GM12801 (cell line): ENCODE results near the gene PRKX.

Source experiments
- TF ChIP-seq, protein P1 (sequence below): IDR thresholded peaks from one replicate; pipeline ENCODE4 v1.5.1; 2011; ENCODE audit warnings: control low read depth; ENCODE audit not compliant: insufficient read length; ENCODE audit errors: extremely low read depth

PRKX gene

DNA sequence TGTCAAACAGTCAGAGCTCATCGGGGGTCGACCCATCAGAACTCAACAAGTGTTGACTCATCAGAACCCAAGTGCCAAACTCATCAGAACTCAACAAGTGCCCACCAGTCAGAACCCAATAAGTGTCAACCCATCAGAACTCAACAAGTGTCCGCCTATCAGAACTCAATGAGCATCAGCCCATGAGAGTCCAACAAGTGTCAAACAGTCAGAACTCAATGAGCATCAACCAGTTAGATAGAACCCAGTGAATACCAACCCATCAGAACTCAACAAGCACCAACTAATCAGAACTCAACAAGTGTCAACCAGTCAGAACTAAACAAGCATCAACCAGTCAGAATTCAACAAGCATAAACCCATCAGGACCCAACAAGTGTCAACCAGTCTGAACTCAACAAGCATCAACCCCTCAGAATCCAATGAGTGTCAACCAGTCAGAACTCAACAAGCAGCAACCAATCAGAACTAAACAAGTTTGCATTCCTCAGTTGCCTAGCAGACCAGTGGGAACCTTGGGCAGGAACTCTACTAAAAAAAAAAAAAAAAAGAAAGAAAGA is 115.3 kb downstream of the PRKX start:
- TF ChIP-seq, protein P1, sequence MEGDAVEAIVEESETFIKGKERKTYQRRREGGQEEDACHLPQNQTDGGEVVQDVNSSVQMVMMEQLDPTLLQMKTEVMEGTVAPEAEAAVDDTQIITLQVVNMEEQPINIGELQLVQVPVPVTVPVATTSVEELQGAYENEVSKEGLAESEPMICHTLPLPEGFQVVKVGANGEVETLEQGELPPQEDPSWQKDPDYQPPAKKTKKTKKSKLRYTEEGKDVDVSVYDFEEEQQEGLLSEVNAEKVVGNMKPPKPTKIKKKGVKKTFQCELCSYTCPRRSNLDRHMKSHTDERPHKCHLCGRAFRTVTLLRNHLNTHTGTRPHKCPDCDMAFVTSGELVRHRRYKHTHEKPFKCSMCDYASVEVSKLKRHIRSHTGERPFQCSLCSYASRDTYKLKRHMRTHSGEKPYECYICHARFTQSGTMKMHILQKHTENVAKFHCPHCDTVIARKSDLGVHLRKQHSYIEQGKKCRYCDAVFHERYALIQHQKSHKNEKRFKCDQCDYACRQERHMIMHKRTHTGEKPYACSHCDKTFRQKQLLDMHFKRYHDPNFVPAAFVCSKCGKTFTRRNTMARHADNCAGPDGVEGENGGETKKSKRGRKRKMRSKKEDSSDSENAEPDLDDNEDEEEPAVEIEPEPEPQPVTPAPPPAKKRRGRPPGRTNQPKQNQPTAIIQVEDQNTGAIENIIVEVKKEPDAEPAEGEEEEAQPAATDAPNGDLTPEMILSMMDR = no peak

DNA sequence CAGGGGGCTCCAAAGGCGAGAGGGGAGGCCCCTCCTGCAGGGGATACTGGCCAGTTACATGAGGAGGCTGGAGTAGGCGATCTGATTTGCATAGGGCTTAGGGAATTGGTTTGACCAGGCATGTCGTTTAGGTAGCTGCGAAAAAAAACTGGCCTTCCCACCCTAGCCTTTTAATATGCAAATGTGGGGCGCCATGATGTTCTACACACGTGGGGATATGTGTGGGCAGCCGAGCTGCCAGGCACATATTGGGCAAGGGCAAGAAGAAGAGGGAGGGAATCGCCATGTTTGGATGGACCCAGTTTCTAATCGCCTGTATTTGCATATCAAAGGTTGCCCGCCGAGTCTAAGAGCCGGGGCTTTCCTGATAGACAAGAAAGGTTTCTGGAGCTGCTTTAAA is 121.3 kb downstream of the PRKX start:
- TF ChIP-seq, protein P1 = no peak

DNA sequence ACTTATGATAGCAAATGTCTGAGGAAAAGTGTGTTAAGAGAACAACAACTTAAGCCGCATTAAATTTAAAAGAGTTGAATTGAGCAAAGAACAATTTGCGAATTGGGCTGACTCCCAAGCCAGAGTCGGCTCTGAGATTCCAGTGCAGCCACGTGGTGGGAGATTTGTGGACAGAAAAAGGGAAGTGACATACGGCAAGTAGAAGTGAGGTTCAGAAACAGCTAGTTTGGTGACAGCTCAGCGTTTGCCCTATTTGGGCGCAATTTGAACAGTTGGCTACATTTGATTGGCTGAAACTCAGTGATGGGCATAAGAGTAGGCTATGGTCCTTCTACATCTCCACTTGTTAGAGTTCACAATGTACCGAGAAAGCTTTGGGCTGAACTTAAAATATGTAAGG is 124.0 kb downstream of the PRKX start:
- TF ChIP-seq, protein P1 = no peak

DNA sequence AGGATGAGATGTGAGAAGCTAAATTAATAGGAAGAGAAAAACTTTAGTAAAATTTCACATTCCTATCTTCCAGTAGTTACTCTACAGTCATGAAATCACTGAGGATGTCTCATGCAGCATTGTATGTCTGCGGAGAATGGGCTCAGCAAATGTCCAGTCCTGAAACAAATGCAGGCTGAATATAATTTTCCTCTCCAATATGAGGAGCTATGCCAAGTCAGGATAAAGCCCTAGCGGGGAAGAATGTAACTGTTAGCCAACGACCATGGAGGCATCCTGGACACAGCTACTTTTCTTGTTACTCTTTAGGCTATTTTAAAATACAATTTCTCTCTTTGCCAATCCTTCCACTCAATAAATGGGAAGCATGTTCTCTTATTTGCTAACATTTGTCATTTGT is 127.7 kb downstream of the PRKX start:
- TF ChIP-seq, protein P1 = no peak

DNA sequence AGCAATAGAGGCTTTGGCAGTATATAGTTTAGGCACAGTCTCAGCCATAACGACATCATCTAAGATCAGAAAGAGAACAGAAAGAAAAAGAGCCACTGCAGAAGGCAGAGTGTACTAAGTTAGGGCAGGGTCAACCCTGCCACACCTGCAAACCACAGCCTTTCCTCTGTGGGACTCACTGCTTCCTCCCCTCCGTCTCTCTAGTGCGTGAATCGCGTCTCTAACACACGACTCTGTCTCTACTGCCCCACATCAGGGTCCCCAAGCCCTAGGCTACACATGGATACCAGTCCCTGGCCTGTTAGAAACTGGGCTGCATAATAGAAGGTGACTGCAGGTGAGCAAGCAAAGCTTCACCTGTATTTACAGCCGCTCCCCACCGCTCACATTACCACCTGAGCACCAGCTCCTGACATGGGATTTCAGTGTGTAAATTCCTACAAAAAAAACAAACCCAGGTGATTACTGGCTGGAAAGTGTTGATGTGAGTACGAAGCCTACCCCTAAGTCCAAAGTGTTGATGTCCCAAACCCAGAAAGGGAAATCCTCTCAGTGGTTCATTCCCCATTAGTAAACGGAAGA is 128.9 kb downstream of the PRKX start:
- TF ChIP-seq, protein P1 = no peak

DNA sequence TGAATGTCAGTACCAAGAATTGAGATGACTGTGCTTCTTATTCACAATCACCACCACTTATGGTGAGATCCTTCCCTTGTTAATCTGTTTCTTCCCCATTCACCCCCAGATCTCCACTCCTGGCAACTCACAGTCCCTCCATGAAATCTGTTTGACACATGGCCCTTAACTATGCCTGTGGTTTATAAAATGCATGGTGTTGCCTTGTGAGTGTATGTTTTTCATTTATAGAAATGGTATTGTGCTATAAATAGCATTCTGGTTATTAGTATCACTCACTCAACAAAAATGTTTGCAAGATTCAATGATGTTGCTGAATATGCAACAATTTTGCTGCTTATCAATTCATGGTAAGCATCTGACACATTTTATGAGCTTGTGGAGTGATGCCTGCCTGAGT is 131.0 kb downstream of the PRKX start:
- TF ChIP-seq, protein P1 = no peak

DNA sequence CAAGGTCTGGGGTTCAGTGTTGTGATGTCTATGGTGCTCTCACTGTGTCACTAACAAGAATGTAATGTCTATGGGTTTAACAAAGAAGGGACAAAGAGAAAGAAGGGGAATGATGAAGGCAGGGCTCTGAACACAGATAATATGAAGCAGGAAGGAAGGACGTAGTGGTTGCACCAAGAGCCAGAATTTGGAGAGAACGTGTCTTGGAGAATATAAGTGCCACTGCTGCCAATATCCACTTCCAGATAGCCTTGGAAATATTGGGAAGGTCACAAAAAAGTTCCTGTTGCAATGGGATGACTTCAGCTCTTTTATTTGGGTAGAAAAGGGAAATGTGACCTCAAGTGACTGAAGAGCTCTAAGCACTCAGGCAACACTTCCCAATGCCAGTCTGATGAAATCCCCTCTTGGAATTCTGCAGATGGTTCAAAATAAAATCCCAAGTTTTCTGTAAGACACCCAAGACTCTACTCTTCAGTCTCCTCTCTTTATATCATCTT is 131.8 kb downstream of the PRKX start:
- TF ChIP-seq, protein P1 = no peak
